ENCODE data around the gene SOX30. TPM values are rescaled to one million over a fixed set of nuclear protein-coding genes. Genes with fewer than 3 reads are reported as not detected.
"Not testable (repeated sequence)": the region's sequence is repeated elsewhere in the genome, so short reads cannot be mapped to it uniquely, and the experiment has no call there.

Gene SOX30
- total RNA-seq (2014; rRNA removed; shearing (Covaris generic)), result 0.16 TPM in 1 of 2 replicates, not detected in the other
- 0.13 and 0.29 TPM in 2 replicates for total RNA-seq (2022)
- Bru-seq, nascent RNA, result percentile 23 among the genes with signal in this experiment
- BruChase-seq, experiment 1, labeled RNA remaining after a 6-hour chase, result percentile 25 among the genes with signal in this experiment
- percentile 21 among the genes with signal in this experiment for BruChase-seq, experiment 2, labeled RNA remaining after a 2-hour chase
- long read RNA-seq, result 0 reads

DNA sequence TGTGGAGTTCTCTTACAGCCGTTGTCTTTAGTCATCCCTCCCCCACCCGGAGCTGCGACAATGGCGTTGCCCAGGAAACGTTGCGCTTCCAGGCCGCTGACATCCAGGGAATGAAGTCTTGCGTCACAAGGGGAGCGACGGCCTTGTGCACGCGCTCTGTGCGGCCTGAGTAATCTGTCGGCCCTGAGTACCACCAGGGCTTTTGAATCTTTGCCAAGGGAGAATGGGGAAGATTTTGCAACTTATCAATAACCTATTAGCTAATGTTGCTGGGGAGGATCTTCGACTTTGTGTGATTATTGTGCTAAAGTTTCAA, at the start of gene SOX30:
Gene SOX30, minus strand, starts transcription at position 62 of the 316 bp plus-strand sequence. CDS start 360 bp downstream, outside the sequence.
- ChIA-PET CTCF (ENCODE audit: unreplicated experiment) (no interaction called here), POLR2A (no interaction called here)
- Histone ChIP-seq H3K27ac (ENCODE audit: low read depth, low read length, poor library complexity, severe bottlenecking) (no peak within 1 kb of the TSS), H3K4me3 (ENCODE audit: low read depth, low read length, poor library complexity, severe bottlenecking) (no peak within 1 kb of the TSS), H3K4me2 (ENCODE audit: low read length) (no peak within 1 kb of the TSS), H3K9me3 (ENCODE audit: low read length) (peaks cover 23% of the 10 kb centered on the region), H3K9me2 (ENCODE audit: insufficient read depth, low read length) (no peaks in the 10 kb centered on the region), H3K79me2 (ENCODE audit: insufficient read depth, low read depth, low read length) (no peaks in the 10 kb centered on the region), H2AFZ (ENCODE audit: low read length) (no peak within 1 kb of the TSS), H3K4me1 (ENCODE audit: insufficient read depth, low read length, poor library complexity, severe bottlenecking) (no peaks in the 10 kb centered on the region), H3K36me3 (ENCODE audit: insufficient read depth, low read length) (no peaks in the 10 kb centered on the region), H4K20me1 (ENCODE audit: insufficient read depth, low read length) (no peaks in the 10 kb centered on the region)
- no TSS peak for BruUV-seq (replicated peaks)
- intact Hi-C loops (cut with micrococcal nuclease; ENCODE audit: unreplicated experiment), result no loop called here
- no peak for DNase-seq (ENCODE audit: low spot score)
- TF ChIP-seq, protein P1, sequence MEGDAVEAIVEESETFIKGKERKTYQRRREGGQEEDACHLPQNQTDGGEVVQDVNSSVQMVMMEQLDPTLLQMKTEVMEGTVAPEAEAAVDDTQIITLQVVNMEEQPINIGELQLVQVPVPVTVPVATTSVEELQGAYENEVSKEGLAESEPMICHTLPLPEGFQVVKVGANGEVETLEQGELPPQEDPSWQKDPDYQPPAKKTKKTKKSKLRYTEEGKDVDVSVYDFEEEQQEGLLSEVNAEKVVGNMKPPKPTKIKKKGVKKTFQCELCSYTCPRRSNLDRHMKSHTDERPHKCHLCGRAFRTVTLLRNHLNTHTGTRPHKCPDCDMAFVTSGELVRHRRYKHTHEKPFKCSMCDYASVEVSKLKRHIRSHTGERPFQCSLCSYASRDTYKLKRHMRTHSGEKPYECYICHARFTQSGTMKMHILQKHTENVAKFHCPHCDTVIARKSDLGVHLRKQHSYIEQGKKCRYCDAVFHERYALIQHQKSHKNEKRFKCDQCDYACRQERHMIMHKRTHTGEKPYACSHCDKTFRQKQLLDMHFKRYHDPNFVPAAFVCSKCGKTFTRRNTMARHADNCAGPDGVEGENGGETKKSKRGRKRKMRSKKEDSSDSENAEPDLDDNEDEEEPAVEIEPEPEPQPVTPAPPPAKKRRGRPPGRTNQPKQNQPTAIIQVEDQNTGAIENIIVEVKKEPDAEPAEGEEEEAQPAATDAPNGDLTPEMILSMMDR (conservative IDR thresholded peaks at IDR 0.05; ENCODE audit: low read length), result no peak
- TF ChIP-seq EZH2phosphoT487 (IDR thresholded peaks at IDR 0.05; ENCODE audit: borderline replicate concordance, low read depth, low read length), result no peak

DNA sequence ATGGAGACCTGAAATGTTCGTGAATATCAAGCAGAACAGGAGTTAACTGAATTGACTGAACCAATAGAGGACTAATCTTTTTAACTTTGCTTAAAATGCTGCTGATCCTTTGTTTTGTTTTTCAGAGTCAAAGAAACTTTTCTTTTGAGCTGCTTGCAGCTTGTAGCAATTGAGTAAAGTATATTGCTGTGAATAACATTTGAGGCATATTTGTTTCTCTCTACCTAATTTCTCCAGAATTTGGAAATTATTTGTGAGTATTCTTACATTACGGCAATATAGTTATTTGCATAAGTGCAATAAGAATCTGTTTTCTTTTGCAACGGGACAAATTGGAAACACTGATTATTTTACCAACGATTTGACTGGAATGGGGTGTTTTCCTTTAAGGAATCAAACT, 46.4 kb upstream of the SOX30 start:
- H3K79me2 ChIP-seq (ENCODE audit: insufficient read depth, low read depth, low read length); H2AFZ ChIP-seq (ENCODE audit: low read length); H3K4me1 ChIP-seq (ENCODE audit: insufficient read depth, low read length, poor library complexity, severe bottlenecking); intact Hi-C loops (cut with micrococcal nuclease; ENCODE audit: unreplicated experiment); H3K4me2 ChIP-seq (ENCODE audit: low read length); CTCF ChIA-PET (ENCODE audit: unreplicated experiment); POLR2A ChIA-PET; H3K9me2 ChIP-seq (ENCODE audit: insufficient read depth, low read length); H4K20me1 ChIP-seq (ENCODE audit: insufficient read depth, low read length); H3K4me3 ChIP-seq (ENCODE audit: low read depth, low read length, poor library complexity, severe bottlenecking); H3K36me3 ChIP-seq (ENCODE audit: insufficient read depth, low read length); BruUV-seq (replicated peaks); H3K27ac ChIP-seq (ENCODE audit: low read depth, low read length, poor library complexity, severe bottlenecking): not testable (repeated sequence)
- peaks cover 39% of the 10 kb centered on the region for H3K9me3 ChIP-seq (ENCODE audit: low read length)
- DNase-seq (ENCODE audit: low spot score), result peak; percentile 38

DNA sequence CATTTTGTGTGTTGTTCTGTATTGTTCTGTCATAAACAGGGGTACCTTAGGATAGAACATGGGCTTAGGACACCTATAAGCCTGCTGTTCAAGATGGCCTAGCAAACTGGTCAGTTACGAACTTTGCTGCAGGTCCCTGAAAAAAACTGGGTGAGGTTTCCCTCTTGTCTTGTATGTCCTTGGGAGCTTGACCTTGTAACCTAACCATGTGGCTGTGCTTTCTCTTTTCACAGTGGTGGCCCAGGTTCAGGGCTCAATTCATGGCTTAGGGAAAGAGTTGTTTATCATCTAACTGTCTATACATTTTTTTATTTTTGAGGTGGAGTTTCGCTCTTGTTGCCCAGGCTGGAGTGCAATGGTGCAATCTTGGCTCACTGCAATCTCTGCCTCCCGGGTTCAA, 43.9 kb upstream of the SOX30 start:
- H3K79me2 ChIP-seq (ENCODE audit: insufficient read depth, low read depth, low read length); CTCF ChIA-PET (ENCODE audit: unreplicated experiment); H3K4me2 ChIP-seq (ENCODE audit: low read length); H3K9me2 ChIP-seq (ENCODE audit: insufficient read depth, low read length); BruUV-seq (replicated peaks); H3K4me1 ChIP-seq (ENCODE audit: insufficient read depth, low read length, poor library complexity, severe bottlenecking); H3K27ac ChIP-seq (ENCODE audit: low read depth, low read length, poor library complexity, severe bottlenecking); H4K20me1 ChIP-seq (ENCODE audit: insufficient read depth, low read length); intact Hi-C loops (cut with micrococcal nuclease; ENCODE audit: unreplicated experiment); H3K4me3 ChIP-seq (ENCODE audit: low read depth, low read length, poor library complexity, severe bottlenecking); H3K36me3 ChIP-seq (ENCODE audit: insufficient read depth, low read length); DNase-seq (ENCODE audit: low spot score); H2AFZ ChIP-seq (ENCODE audit: low read length): not testable (repeated sequence)
- POLR2A ChIA-PET, result interaction anchor here (0.6 kb wide), 2 partner anchors 61 to 103 kb away, joined by 3 read pairs; no protein-coding TSS in a partner anchor
- peaks cover 31% of the 10 kb centered on the region for H3K9me3 ChIP-seq (ENCODE audit: low read length)

DNA sequence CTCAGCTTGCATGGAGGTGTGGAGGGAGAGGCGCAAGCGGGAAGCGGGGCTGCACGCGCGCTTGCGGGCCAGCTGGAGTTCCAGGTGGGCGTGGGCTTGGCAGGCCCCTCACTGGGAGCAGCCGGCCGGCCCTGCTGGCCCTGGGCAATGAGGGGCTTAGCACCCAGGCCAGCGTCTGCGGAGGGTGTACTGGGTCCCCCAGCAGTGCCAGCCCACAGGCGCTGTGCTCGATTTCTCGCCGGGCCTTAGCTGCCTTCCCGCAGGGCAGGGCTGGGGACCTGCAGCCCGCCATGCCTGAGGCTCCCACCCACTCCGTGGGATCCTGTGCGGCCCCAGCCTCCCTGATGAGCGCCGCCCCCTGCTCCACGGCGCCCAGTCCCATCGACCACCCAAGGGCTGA, 41.6 kb upstream of the SOX30 start:
- H3K9me3 ChIP-seq (ENCODE audit: low read length), result peaks cover 17% of the 10 kb centered on the region
- H3K36me3 ChIP-seq (ENCODE audit: insufficient read depth, low read length); BruUV-seq (replicated peaks); DNase-seq (ENCODE audit: low spot score); H3K4me2 ChIP-seq (ENCODE audit: low read length); H3K4me3 ChIP-seq (ENCODE audit: low read depth, low read length, poor library complexity, severe bottlenecking); H2AFZ ChIP-seq (ENCODE audit: low read length); H3K79me2 ChIP-seq (ENCODE audit: insufficient read depth, low read depth, low read length); CTCF ChIA-PET (ENCODE audit: unreplicated experiment); H3K4me1 ChIP-seq (ENCODE audit: insufficient read depth, low read length, poor library complexity, severe bottlenecking); H3K9me2 ChIP-seq (ENCODE audit: insufficient read depth, low read length); intact Hi-C loops (cut with micrococcal nuclease; ENCODE audit: unreplicated experiment); H3K27ac ChIP-seq (ENCODE audit: low read depth, low read length, poor library complexity, severe bottlenecking); H4K20me1 ChIP-seq (ENCODE audit: insufficient read depth, low read length): not testable (repeated sequence)
- POLR2A ChIA-PET, result interaction anchor here (1.2 kb wide), 1 partner anchor 24 kb away, joined by 3 read pairs; no protein-coding TSS in a partner anchor
